Ovary (tissue), 9 donors: Measurements from ENCODE around the gene ZMYND8. TPM values are rescaled to one million over a fixed set of nuclear protein-coding genes. Genes with fewer than 3 reads are reported as not detected.

Experiments
- DNase-seq, 5 donors: peaks; one replicate each; pipeline ENCODE4 v3.0.0-alpha.2; 2019 to 2020
- H3K27ac ChIP-seq, 2 donors: fragments of 200-600 bp; one replicate each; pipeline versions ENCODE4 v1.5.1 to v1.8.0; 2019 to 2022
- H3K27me3 ChIP-seq: fragments of 200-600 bp; one replicate; pipeline ENCODE4 v1.8.0; 2022
- H3K36me3 ChIP-seq: fragments of 200-600 bp; sonication (generic); one replicate; pipeline ENCODE4 v1.5.1; 2019
- H3K4me1 ChIP-seq: one replicate; pipeline ENCODE4 v1.8.1; 2013; ENCODE audit warnings: mild to moderate bottlenecking, moderate library complexity; ENCODE audit not compliant: insufficient read depth
- H3K4me3 ChIP-seq: fragments of 200-600 bp; sonication (generic); one replicate; pipeline ENCODE4 v1.5.1; 2017
- H3K9me3 ChIP-seq, 2 donors: fragments of 200-600 bp in 1 of 2; sonication (generic) in 1 of 2; one replicate each; pipeline versions ENCODE4 v1.5.1 to v1.8.1; 2013 to 2019; ENCODE audit warnings: mild to moderate bottlenecking in 1 of 2, moderate library complexity in 1 of 2
- CTCF ChIP-seq, 3 donors: fragments of 450-650 bp in 2 of 3; fragments of 200-600 bp in 1 of 3; IDR thresholded peaks; one replicate each; pipeline versions ENCODE4 v1.5.1 to v1.8.0; 2016 to 2022; ENCODE audit warnings: antibody characterized with exemption in 3 of 3, mild to moderate bottlenecking in 1 of 3
- EP300 ChIP-seq: sonication (generic); formaldehyde crosslinking; IDR thresholded peaks from one replicate; pipeline ENCODE4 v1.6.1; 2017; ENCODE audit warnings: antibody characterized with exemption
- POLR2A ChIP-seq: fragments of 450-650 bp; IDR thresholded peaks from one replicate; pipeline ENCODE4 v1.6.1; 2017; ENCODE audit warnings: antibody characterized with exemption, mild to moderate bottlenecking, moderate library complexity
- WGBS, 3 donors: extraction: QIAGEN DNeasy Blood & Tissue Kit in 1 of 3; methylation state at CpG; one replicate each; pipeline versions ENCODE4 v1.1.5 to v1.1.7; 2013 to 2017; 5-methylcytosine and 5-hydroxymethylcytosine counted together
- intact Hi-C, 4 donors: fragments of 100-400 bp; cut with DNase I; formaldehyde crosslinking; loops; one replicate each; pipeline versions ENCODE4 v1.11.0 to v1.15.1; 2022 to 2023
- polyA plus RNA-seq, 2 donors: library from polyadenylated mRNA; stranded (reverse); fragments of 200-250 nt in 1 of 2; fragments of 350-450 nt in 1 of 2; fragmentation: Illumina TruSeq in 1 of 2; extraction: RNeasy Lipid Tissue Mini Kit (QIAGEN cat#74804) in 1 of 2; gene quantifications; one replicate each; pipeline ENCODE4 v1.2.3, GENCODE V29; 2013 to 2014
- total RNA-seq, 7 donors: library from RNA; depleted of rRNA in 2 of 7; stranded (reverse); fragments of >200 nt in 2 of 7; fragmentation: NEBNext Ultra II Directional in 3 of 7; extraction: Animal tissue kit (Norgen Biotek cat#: 25700) in 3 of 7; gene quantifications; one replicate each; pipeline versions ENCODE4 v1.1.0 to v1.2.4, GENCODE V29; 2016 to 2023
- donor health status: DM: no; HTN: no; CAD: no; lungs with moderate emphysema.
- donor health status: DM: no; HTN: no; CAD: no.
- donor health status: Bipolar disorder and iron deficiency.
- donor health status: DM: yes; HTN: yes; CAD: no.
- donor health status: DM: no; HTN: no; CAD: no.
- donor health status: DM: yes; HTN: yes; CAD: no.

The ZMYND8 gene
- total and polyA plus RNA-seq, 9 donors, result 8.3 to 40.7 (median 30.5) TPM

GRCh38 chr20:47351643-47352331, 4.7 kb downstream of the ZMYND8 start:
- intact Hi-C loops, result loop anchor here in 1 of 4 donors (2.0 kb wide), 1 partner anchor 33 kb away; no protein-coding TSS in a partner anchor
- no peak for DNase-seq
- no peaks in the 10 kb centered on the region for H3K9me3 ChIP-seq
- H3K27me3 ChIP-seq, result no peaks in the 10 kb centered on the region
- peaks cover 41% of the 10 kb centered on the region for H3K4me1 ChIP-seq
- TF ChIP-seq CTCF (IDR thresholded peaks at IDR 0.05) (no peak), POLR2A (no peak), EP300 (no peak)
- H3K36me3 ChIP-seq, result no peaks in the 10 kb centered on the region
- peak overlapping the region; percentile 85 to 95 for H3K27ac ChIP-seq
- no peak overlapping the region for H3K4me3 ChIP-seq
- WGBS, 3 donors, result 23 to 34% (median 24%) methylated on average over 10 of the region's 10 CpGs

DNA sequence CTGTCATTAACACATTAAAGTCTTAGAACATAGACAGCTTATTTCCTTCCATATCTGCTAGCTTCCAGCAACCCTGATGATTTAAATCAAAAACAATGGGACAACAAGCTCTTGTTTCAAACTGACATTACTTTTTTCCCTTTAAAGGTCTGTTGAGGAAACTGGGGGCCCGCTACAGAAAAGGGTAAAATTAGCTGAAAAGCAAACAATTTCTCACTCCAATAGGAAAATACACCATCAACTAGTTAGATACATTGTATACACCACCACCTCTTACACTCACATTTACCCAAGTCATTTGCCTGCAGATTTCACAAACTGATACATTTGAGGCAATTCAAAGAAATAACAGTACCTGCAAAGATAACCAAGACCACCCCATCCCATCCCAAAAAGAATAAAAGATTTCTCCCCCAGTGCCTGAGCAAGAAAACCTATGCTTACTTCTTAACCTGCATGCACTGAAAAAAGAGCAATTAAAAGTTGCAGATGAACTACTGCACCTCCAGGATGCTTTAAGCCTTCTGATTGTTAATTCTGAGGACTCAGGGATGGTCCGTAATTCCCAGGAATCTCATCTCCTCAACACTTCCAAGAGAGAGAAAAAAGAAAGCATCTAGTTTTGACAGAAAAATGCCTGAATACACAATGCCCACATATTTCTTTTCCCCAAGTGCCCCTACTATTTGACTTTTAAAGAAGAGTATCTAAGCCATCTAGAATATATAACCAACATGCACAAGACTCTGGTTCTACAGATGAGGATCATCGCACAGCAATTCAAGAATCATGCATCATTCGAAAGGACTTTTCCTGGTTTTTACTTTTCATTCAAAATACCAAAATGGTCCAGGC, 5.6 kb downstream of the ZMYND8 start:
- Histone ChIP-seq H3K4me1 (peaks cover 36% of the 10 kb centered on the region), H3K36me3 (no peaks in the 10 kb centered on the region), H3K9me3 (no peaks in the 10 kb centered on the region), H3K4me3 (no peak overlapping the region), H3K27ac (peak overlapping the region in 1 of 2 donors; percentile 95), H3K27me3 (no peaks in the 10 kb centered on the region)
- TF ChIP-seq CTCF (IDR thresholded peaks at IDR 0.05) (no peak), POLR2A (no peak), EP300 (no peak)
- intact Hi-C loops, result no loop called here
- 59 to 70% (median 67%) methylated on average over 4 of the region's 4 CpGs for WGBS, 3 donors
- no peak for DNase-seq

DNA sequence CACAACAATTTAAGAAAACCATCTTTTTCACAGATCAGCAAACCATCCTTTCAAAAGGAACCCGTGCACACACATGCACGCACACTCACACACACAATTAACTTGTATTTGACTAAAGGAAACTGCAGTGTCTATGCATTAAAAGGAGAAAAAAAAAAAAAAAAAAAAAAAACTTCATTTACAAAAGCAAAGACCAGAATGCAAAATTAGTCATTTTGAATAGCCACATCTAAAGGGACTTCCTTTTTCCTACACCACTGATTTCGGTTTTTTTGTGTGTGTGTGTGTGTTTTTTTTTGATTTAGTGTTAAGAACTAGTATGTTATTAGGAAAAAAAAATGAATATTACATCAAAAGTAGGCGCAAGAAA, 6.3 kb downstream of the ZMYND8 start:
- H3K9me3 ChIP-seq, result no peaks in the 10 kb centered on the region
- intact Hi-C loops, result no loop called here
- peak overlapping the region in 1 of 2 donors; percentile 95 for H3K27ac ChIP-seq
- H3K4me3 ChIP-seq, result no peak overlapping the region
- TF ChIP-seq EP300, result no peak
- TF ChIP-seq CTCF (IDR thresholded peaks at IDR 0.05), result no peak
- no peak for TF ChIP-seq POLR2A
- H3K27me3 ChIP-seq, result no peaks in the 10 kb centered on the region
- peaks cover 32% of the 10 kb centered on the region for H3K4me1 ChIP-seq
- 55 to 65% (median 60%) methylated on average over 4 of the region's 4 CpGs for WGBS, 3 donors
- no peak for DNase-seq
- no peaks in the 10 kb centered on the region for H3K36me3 ChIP-seq

- intact Hi-C loops, result no loop called here
- no peaks in the 10 kb centered on the region for H3K36me3 ChIP-seq
- H3K4me1 ChIP-seq, result peaks cover 27% of the 10 kb centered on the region
- no peaks in the 10 kb centered on the region for H3K9me3 ChIP-seq
- H3K27ac ChIP-seq, result peak overlapping the region; percentile 52 to 95
- H3K4me3 ChIP-seq, result no peak overlapping the region
- 6 to 14% (median 8%) methylated on average over 7 of the region's 7 CpGs for WGBS, 3 donors
- DNase-seq, result no peak
- TF ChIP-seq CTCF (IDR thresholded peaks at IDR 0.05) (no peak), EP300 (no peak), POLR2A (no peak)
- no peaks in the 10 kb centered on the region for H3K27me3 ChIP-seq
Observed at GRCh38 chr20:47349365-47350180, 6.9 kb downstream of the ZMYND8 start.
